H1 (cell line): Measurements from ENCODE around the gene ORAI3.

Source experiments
- CTCF ChIP-seq, 3 experiments: IDR thresholded peaks; 1 replicate in 2 of 3; 2 replicates in 1 of 3; pipeline versions ENCODE4 v1.5.1 to v1.6.1; 2011; ENCODE audit warnings: low read length in 3 of 3, mild to moderate bottlenecking in 3 of 3, inconsistent platforms in 2 of 3, low read depth in 1 of 3, moderate library complexity in 1 of 3; ENCODE audit not compliant: insufficient read depth in 1 of 3; ENCODE audit errors: control extremely low read depth in 1 of 3
- MAFK ChIP-seq: IDR thresholded peaks from 2 replicates; pipeline ENCODE4 v1.6.1; 2012; ENCODE audit warnings: low read depth, mild to moderate bottlenecking, improper control_type of control experiment, low read length
- NRF1 ChIP-seq: IDR thresholded peaks from 2 replicates; pipeline ENCODE4 v1.6.1; 2011; ENCODE audit warnings: mild to moderate bottlenecking, low read depth, low read length, improper control_type of control experiment
- RNF2 ChIP-seq: fragments of 200-900, 300-1000 bp; sonication (generic); IDR thresholded peaks from 2 replicates; pipeline ENCODE4 v1.7.1; 2016; ENCODE audit warnings: borderline replicate concordance, low read depth, mild to moderate bottlenecking, antibody characterized with exemption, low read length; ENCODE audit not compliant: poor library complexity, severe bottlenecking; ENCODE audit errors: missing control alignments

- TF ChIP-seq NRF1 = no peak
- TF ChIP-seq MAFK = no peak
- no peak for TF ChIP-seq CTCF (IDR thresholded peaks at IDR 0.05; ENCODE audit: control extremely low read depth in 1 of 3, insufficient read depth in 1 of 3, low read depth in 1 of 3, low read length in 3 of 3)
- no peak for TF ChIP-seq RNF2
Measured at GRCh38 chr16:30907064-30907463, 41.8 kb upstream of the ORAI3 start.
